T-helper 9 cell (primary cell): ENCODE measurements around the gene FBLIM1.

ENCODE experiments used
- DNase-seq: peaks from one replicate; pipeline ENCODE4 v3.0.0-alpha.2; 2020

FBLIM1 gene

DNA sequence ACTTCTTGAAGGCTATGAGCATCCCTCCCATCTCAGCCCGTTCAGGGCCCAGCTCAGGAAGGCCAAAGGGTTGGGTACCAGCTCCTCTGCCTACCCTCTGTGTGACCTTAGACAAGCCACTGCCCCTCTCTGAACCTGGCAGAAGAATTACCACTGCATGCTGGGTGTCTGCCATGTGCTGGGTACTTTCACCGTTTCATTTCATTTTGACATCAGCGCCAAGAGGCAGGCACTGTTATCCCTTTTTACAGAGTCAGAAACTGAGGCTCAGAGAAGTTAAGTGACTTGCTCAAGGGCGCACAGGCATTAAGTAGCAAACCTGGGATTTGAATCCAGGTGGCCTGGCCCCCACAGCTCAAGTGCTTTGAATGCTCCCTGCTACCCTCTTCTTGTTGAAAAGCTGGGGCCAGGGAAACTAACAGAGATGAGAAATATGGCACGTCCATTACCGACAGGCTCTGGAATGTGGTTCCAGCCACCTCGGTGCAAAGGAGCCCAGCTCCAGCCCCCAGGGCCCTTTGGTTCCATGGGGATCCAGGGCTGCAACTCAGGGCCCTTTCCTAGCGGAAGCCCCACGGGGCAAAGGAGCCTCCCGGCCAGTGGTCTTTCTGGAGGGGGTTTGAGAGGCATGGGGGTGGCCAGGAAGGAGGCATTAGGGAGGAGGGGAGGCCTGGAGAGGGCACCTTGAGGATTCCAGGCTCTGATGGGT, 9.8 kb upstream of the FBLIM1 start:
- no peak for DNase-seq

DNA sequence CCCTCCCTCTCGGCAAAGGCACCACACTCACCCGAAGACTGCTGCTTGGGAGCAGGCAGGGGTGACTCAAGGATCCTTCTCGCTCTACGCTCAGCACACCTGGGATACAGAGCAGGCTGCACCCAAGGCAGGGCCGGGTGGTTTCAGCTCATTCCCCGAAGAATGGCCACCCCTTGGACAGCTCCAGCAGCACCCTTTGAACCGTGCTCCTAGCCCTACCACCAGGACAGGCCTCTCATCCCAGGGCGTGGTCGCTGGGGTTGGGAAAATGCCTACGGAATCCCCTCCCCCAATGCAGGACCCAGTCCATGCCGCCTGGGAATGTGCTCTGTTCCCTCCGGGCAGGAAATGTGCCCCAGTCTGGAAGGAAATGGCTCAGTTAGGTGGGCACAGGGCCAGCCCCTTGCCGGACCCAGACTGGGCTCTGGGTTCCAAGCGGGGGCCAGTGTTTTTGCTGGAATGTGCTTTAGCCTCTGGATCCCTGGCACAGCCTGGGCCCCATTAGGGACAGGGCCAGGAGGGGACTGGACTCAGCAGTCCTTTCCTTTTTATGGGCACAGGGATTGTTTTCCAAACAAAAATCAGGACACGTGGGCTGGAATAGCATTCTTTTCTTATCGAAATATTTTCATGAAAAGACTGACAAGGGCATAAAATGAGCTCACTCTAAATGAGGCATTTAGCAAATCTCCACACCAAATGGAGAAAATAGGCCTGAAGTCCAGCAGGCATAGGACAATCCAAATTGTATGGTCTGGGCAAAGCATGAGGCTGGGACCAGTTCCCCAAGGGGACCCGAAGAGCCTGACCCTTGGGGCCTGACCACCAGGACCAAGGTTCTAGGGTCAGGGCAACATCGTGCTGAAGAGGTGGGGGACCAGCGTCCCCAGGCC, 8.9 kb upstream of the FBLIM1 start:
- DNase-seq: no peak

GRCh38 chr1:15750924-15751323, 7.7 kb upstream of the FBLIM1 start:
- DNase-seq: no peak

GRCh38 chr1:15751717-15752116, 6.9 kb upstream of the FBLIM1 start:
- DNase-seq: no peak

GRCh38 chr1:15753776-15754175, 4.8 kb upstream of the FBLIM1 start:
- DNase-seq: no peak

GRCh38 chr1:15755021-15755645, 3.5 kb upstream of the FBLIM1 start:
- no peak for DNase-seq

DNA sequence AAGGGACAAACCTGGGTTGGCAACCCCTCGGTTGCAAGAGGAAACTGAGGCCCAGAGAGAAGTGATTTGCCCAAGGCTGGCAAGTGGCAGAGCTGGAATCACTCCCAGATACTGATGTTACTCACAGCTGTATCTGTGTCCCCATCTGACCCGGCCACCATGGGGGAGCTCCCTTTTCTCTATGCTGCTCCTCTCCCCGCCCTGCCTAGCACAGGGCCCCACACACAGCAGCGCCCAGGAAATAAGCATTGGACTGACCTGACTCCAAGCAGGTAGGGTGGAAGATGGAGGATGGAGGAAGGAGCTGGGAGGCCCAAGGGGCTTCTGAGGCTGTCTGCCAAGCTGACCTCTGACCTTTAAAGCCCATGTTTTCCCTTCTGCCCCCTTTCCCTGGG, 3.0 kb upstream of the FBLIM1 start:
- no peak for DNase-seq

- no peak for DNase-seq
Observed at GRCh38 chr1:15756143-15757015, 2.2 kb upstream of the FBLIM1 start.

GRCh38 chr1:15757016-15757543, 1.5 kb upstream of the FBLIM1 start:
- no peak for DNase-seq

DNA sequence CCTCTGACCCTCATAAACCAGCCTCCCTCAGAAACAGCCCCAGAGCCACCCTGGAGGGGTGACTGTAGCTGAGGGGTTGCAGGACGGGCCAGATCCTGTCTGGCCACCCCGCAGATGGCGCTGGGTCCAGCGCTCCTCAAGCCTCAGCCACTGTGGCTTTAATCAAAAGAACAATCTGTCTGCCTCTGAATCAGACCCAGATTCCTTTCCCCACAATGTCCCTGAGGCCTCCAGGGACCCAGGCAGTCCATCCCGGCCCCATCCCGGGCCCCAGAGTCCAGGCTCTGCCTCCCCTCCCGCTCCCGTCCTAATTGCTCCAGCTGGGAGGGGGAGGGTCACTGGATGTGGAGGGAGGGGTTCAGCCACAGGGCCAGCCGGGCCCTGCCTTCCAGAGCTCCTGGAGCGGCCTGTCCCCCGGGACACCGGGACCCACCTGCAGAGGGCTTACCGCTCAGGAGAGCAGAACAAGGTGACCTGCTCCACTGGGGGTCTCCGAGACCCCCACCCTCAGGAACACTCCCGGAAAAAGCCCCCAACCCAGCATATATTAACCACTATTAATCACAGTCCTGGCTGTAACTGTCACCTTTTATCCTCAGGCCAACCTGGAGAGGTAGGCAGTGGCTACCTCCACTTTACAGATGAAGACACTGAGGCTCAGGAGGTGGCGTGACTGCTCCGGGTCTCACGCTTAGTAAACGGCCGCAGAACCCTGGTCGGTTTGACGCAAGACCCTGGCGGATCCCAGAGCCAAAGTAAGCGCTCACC, 836 bp upstream of the FBLIM1 start:
- DNase-seq: no peak

DNA sequence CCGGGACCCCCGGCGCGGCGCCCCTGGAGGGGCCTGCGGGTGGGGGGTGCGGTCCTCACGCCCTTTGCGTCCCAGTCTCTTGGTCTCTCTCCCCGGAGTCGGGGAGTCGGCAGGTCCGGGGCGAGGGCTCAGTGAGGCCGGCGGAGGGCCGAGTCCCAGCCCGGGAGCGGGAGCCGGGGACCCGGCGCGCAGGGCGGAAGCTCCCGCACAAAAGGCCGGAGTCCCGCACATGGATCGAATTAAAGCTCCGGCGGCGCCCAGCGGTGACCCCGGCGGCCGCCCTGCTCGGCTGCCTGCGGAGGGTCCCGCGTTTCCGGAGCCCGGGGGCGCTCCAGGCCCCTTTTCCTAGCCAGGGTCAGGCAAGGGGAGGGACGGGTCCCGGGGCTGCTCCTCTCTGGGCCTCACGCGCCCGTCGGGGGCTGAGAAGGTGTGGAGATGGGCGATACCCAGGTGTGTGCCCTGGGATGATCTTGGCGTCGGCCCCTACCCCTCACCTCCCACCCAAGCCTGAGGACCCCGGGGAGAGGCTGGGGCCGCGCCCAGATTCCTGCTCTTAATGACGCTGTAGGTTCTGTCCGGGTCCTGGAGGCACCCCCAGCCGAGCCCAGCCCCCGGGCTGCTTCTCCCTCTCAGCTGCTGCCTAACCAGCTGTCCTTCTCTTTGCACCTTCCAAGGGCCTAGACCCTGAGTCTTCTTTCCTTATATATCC, 512 bp downstream of the FBLIM1 start:
- no peak for DNase-seq

GRCh38 chr1:15760520-15761211, 2.1 kb downstream of the FBLIM1 start:
- DNase-seq: no peak

DNA sequence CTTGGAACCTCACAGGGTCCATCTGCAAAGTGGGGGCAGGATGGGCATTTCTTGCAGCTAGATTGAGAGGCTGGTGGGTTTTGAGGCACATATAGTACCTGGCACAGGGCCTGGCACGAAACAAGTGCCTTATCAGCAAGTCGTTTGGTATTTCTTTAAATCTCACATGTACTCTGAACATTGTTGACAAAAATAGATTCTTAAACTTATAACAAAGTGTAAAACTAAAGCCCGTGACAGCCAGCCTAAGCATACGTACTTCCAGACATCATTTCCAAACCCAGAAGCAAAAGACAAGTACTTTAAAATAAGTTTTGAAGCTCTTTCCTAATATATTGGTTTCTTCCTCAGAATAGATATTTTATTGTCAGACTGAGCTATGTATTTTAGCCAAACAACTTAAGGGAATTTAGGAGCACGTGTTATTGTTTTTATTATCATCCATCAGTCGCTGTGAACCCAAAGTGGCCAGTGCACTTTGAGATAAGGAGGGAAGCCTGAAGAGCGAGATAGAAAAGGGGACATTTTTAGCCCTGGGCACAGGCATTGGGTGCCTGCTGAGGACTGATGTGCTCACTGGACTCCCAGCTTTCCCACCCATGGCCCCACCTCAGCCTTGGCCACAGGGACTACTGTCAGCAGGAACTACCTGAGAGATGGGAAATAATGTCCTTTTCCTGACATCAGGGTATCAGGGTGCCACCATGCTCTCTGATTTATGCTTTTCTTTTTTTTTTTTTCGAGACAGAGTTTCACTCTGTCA, 3.0 kb downstream of the FBLIM1 start:
- DNase-seq: no peak

GRCh38 chr1:15762546-15762945, 4.0 kb downstream of the FBLIM1 start:
- no peak for DNase-seq

GRCh38 chr1:15764269-15764764, 5.7 kb downstream of the FBLIM1 start:
- DNase-seq: no peak

- no peak for DNase-seq
Observed at GRCh38 chr1:15764890-15765289, 6.3 kb downstream of the FBLIM1 start.

- DNase-seq: no peak
Observed at GRCh38 chr1:15765495-15766194, 7.0 kb downstream of the FBLIM1 start.

GRCh38 chr1:15767941-15768340, 9.3 kb downstream of the FBLIM1 start:
- DNase-seq: no peak

- no peak for DNase-seq
Observed at GRCh38 chr1:15768388-15768787, 9.8 kb downstream of the FBLIM1 start.
